H9 (cell line): ENCODE data around the gene NPIPB8. TPM values are rescaled to one million over a fixed set of nuclear protein-coding genes. Genes with fewer than 3 reads are reported as not detected.

Source experiments
- DNase-seq: peaks from one replicate; pipeline ENCODE4 v3.0.0-alpha.2; 2017
- H2AFZ ChIP-seq: one replicate; pipeline ENCODE4 v1.6.1; 2013; ENCODE audit warnings: mild to moderate bottlenecking, low read length, control low read depth, moderate library complexity
- H2AK5ac ChIP-seq: 2 replicates; pipeline ENCODE4 v1.6.1; 2013; ENCODE audit warnings: low read length, control low read depth, mixed read lengths; ENCODE audit not compliant: insufficient read length
- H2BK120ac ChIP-seq: one replicate; pipeline ENCODE4 v1.6.1; 2013; ENCODE audit warnings: low read depth, mild to moderate bottlenecking, low read length, control low read depth, inconsistent platforms; ENCODE audit not compliant: poor library complexity, severe bottlenecking
- H2BK12ac ChIP-seq: 2 replicates; pipeline ENCODE4 v1.6.1; 2013; ENCODE audit warnings: low read length, control low read depth, mixed read lengths, low read depth; ENCODE audit not compliant: insufficient read length
- H2BK15ac ChIP-seq: 2 replicates; pipeline ENCODE4 v1.6.1; 2013; ENCODE audit warnings: low read depth, low read length, control low read depth
- H2BK20ac ChIP-seq: one replicate; pipeline ENCODE4 v1.6.1; 2013; ENCODE audit warnings: low read depth, mild to moderate bottlenecking, low read length, control low read depth, inconsistent platforms; ENCODE audit not compliant: poor library complexity, severe bottlenecking
- H2BK5ac ChIP-seq: 2 replicates; pipeline ENCODE4 v1.6.1; 2013; ENCODE audit warnings: low read length, control low read depth, mixed read lengths; ENCODE audit not compliant: insufficient read length
- H3K14ac ChIP-seq: 2 replicates; pipeline ENCODE4 v1.6.1; 2013; ENCODE audit warnings: low read length, control low read depth; ENCODE audit not compliant: insufficient read depth
- H3K18ac ChIP-seq: 2 replicates; pipeline ENCODE4 v1.6.1; 2013; ENCODE audit warnings: low read depth, mild to moderate bottlenecking, mixed read lengths, low read length, control low read depth; ENCODE audit not compliant: insufficient read length
- H3K23ac ChIP-seq: 2 replicates; pipeline ENCODE4 v1.6.1; 2013; ENCODE audit warnings: low read length, control low read depth, mixed read lengths, low read depth; ENCODE audit not compliant: insufficient read length
- H3K23me2 ChIP-seq: 2 replicates; pipeline ENCODE4 v1.6.1; 2013; ENCODE audit warnings: low read depth, mild to moderate bottlenecking, mixed read lengths, low read length, control low read depth; ENCODE audit not compliant: insufficient read length, poor library complexity, severe bottlenecking
- H3K27ac ChIP-seq: 2 replicates; pipeline ENCODE4 v1.5.1; 2013; ENCODE audit warnings: low read length, control low read depth, mixed read lengths, low read depth; ENCODE audit not compliant: insufficient read length
- H3K27me3 ChIP-seq: 2 replicates; pipeline ENCODE4 v1.6.1; 2013; ENCODE audit warnings: low read length, control low read depth, inconsistent platforms; ENCODE audit not compliant: insufficient read depth
- H3K4ac ChIP-seq: 2 replicates; pipeline ENCODE4 v1.6.1; 2013; ENCODE audit warnings: low read depth, mild to moderate bottlenecking, control low read depth, inconsistent platforms, low read length, moderate library complexity
- H3K4me1 ChIP-seq: 2 replicates; pipeline ENCODE4 v1.6.1; 2013; ENCODE audit warnings: low read length, control low read depth, inconsistent platforms; ENCODE audit not compliant: insufficient read depth
- H3K4me2 ChIP-seq: 2 replicates; pipeline ENCODE4 v1.6.1; 2013; ENCODE audit warnings: low read length, control low read depth, mixed read lengths; ENCODE audit not compliant: insufficient read length, insufficient read depth
- H3K56ac ChIP-seq: 2 replicates; pipeline ENCODE4 v1.6.1; 2013; ENCODE audit warnings: low read depth, mild to moderate bottlenecking, mixed read lengths, low read length, control low read depth; ENCODE audit not compliant: insufficient read length
- H3K79me1 ChIP-seq: 2 replicates; pipeline ENCODE4 v1.6.1; 2013; ENCODE audit warnings: low read depth, mild to moderate bottlenecking, moderate library complexity, low read length, control low read depth, inconsistent platforms; ENCODE audit not compliant: insufficient read depth, poor library complexity, severe bottlenecking
- H3K79me2 ChIP-seq: 2 replicates; pipeline ENCODE4 v1.6.1; 2013; ENCODE audit warnings: low read length, control low read depth, inconsistent platforms; ENCODE audit not compliant: insufficient read depth
- H3K9ac ChIP-seq: 2 replicates; pipeline ENCODE4 v1.6.1; 2013; ENCODE audit warnings: low read length, control low read depth, mixed read lengths; ENCODE audit not compliant: insufficient read length; ENCODE audit errors: extremely low read depth
- H3K9me3 ChIP-seq: one replicate; pipeline ENCODE4 v1.6.1; 2013; ENCODE audit warnings: low read depth, low read length, inconsistent platforms; ENCODE audit not compliant: control insufficient read depth
- H3T11ph ChIP-seq: one replicate; pipeline ENCODE4 v1.6.1; 2013; ENCODE audit warnings: mild to moderate bottlenecking, low read length, control low read depth, inconsistent platforms
- H4K20me1 ChIP-seq: one replicate; pipeline ENCODE4 v1.6.1; 2013; ENCODE audit not compliant: control insufficient read depth, insufficient read length, insufficient read depth
- H4K5ac ChIP-seq: 2 replicates; pipeline ENCODE4 v1.6.1; 2013; ENCODE audit warnings: low read depth, mild to moderate bottlenecking, mixed read lengths, low read length, control low read depth; ENCODE audit not compliant: insufficient read length
- H4K8ac ChIP-seq: replicated peaks from 2 replicates; pipeline ENCODE4 v1.6.1; 2013; ENCODE audit warnings: low read length, control low read depth, mixed read lengths, low read depth; ENCODE audit not compliant: insufficient read length
- H4K91ac ChIP-seq: 2 replicates; pipeline ENCODE4 v1.6.1; 2013; ENCODE audit warnings: low read depth, mild to moderate bottlenecking, moderate library complexity, mixed read lengths, low read length, control low read depth; ENCODE audit not compliant: insufficient read length
- H3K27ac Mint-ChIP-seq, 3 experiments: 2 replicates in 2 of 3; 3 replicates in 1 of 3; pipeline ENCODE4 v1.8.0; 2020 to 2021; ENCODE audit warnings: mixed read lengths in 3 of 3, mild to moderate bottlenecking in 1 of 3, moderate library complexity in 1 of 3
- H3K27me3 Mint-ChIP-seq: 2 replicates; pipeline ENCODE4 v1.8.0; 2021; ENCODE audit warnings: low read depth, mild to moderate bottlenecking, moderate library complexity, mixed read lengths
- H3K36me3 Mint-ChIP-seq, 3 experiments: 2 replicates in 2 of 3; 3 replicates in 1 of 3; pipeline ENCODE4 v1.8.0; 2020 to 2021; ENCODE audit warnings: low read depth in 3 of 3, mixed read lengths in 3 of 3; ENCODE audit not compliant: insufficient read depth in 1 of 3
- H3K4me1 Mint-ChIP-seq, 2 experiments: 2 replicates each; pipeline ENCODE4 v1.8.0; 2020; ENCODE audit warnings: mixed read lengths in 2 of 2
- H3K4me3 Mint-ChIP-seq, 2 experiments: 2 replicates in 1 of 2; 3 replicates in 1 of 2; pipeline ENCODE4 v1.8.0; 2020 to 2021; ENCODE audit warnings: mild to moderate bottlenecking in 2 of 2, mixed read lengths in 2 of 2, moderate library complexity in 1 of 2
- H3K9me3 Mint-ChIP-seq, 2 experiments: 2 replicates in 1 of 2; 3 replicates in 1 of 2; pipeline ENCODE4 v1.8.0; 2020; ENCODE audit warnings: mild to moderate bottlenecking in 2 of 2, mixed read lengths in 2 of 2, moderate library complexity in 1 of 2
- WGBS: extraction: QIAGEN DNeasy Blood & Tissue Kit; methylation state at CpG from one replicate; pipeline ENCODE4 v1.1.7; 2013; ENCODE audit warnings: missing lambda C conversion rate, low lambda C conversion rate, mixed read lengths; ENCODE audit not compliant: insufficient read length; ENCODE audit errors: extremely low coverage; 5-methylcytosine and 5-hydroxymethylcytosine counted together
- total RNA-seq: library from RNA; stranded (reverse); gene quantifications from 2 replicates; pipeline ENCODE4 v1.2.1, GENCODE V29; 2021
- TF ChIP-seq, protein P1 (sequence below): fragments of 200-600 bp; sonication (generic); conservative IDR thresholded peaks from 3 replicates; pipeline ENCODE4 v1.8.0; 2021; ENCODE audit warnings: antibody characterized with exemption, mild to moderate bottlenecking

NPIPB8 gene
- total RNA-seq, 1 experiment from 2014 or later = not detected

- Mint-ChIP-seq H3K36me3 (no peaks in the 10 kb centered on the region), H3K4me1 (peaks cover 1 to 2% of the 10 kb centered on the region in 2 experiments; a peak in 2 of 4 replicates), H3K9me3 (no peaks in the 10 kb centered on the region), H3K4me3 (no peak overlapping the region), H3K27me3 (no peaks in the 10 kb centered on the region), H3K27ac (peak overlapping the region in 1 of 3 experiments; percentile 20; a peak in 1 of 7 replicates)
- H3K56ac ChIP-seq = no peak overlapping the region
- H3K27me3 ChIP-seq = no peaks in the 10 kb centered on the region
- TF ChIP-seq, protein P1, sequence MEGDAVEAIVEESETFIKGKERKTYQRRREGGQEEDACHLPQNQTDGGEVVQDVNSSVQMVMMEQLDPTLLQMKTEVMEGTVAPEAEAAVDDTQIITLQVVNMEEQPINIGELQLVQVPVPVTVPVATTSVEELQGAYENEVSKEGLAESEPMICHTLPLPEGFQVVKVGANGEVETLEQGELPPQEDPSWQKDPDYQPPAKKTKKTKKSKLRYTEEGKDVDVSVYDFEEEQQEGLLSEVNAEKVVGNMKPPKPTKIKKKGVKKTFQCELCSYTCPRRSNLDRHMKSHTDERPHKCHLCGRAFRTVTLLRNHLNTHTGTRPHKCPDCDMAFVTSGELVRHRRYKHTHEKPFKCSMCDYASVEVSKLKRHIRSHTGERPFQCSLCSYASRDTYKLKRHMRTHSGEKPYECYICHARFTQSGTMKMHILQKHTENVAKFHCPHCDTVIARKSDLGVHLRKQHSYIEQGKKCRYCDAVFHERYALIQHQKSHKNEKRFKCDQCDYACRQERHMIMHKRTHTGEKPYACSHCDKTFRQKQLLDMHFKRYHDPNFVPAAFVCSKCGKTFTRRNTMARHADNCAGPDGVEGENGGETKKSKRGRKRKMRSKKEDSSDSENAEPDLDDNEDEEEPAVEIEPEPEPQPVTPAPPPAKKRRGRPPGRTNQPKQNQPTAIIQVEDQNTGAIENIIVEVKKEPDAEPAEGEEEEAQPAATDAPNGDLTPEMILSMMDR = no peak
- H3K18ac ChIP-seq = no peak overlapping the region
- H3K14ac ChIP-seq = no peak overlapping the region
- H4K5ac ChIP-seq = no peak overlapping the region
- no peaks in the 10 kb centered on the region for H3K4me1 ChIP-seq
- no peaks in the 10 kb centered on the region for H4K20me1 ChIP-seq
- H3K79me1 ChIP-seq = no peaks in the 10 kb centered on the region
- no peak overlapping the region for H2AFZ ChIP-seq
- H3K9ac ChIP-seq = no peak overlapping the region
- no peak overlapping the region for H2BK120ac ChIP-seq
- H2BK20ac ChIP-seq = no peak overlapping the region
- no peak overlapping the region for H2AK5ac ChIP-seq
- H2BK5ac ChIP-seq = no peak overlapping the region
- no peak overlapping the region for H3K27ac ChIP-seq
- H2BK12ac ChIP-seq = no peak overlapping the region
- no peaks in the 10 kb centered on the region for H3K23me2 ChIP-seq
- no peaks in the 10 kb centered on the region for H3K9me3 ChIP-seq
- no peak overlapping the region for H4K91ac ChIP-seq
- H3K4ac ChIP-seq = no peak overlapping the region
- WGBS = no CpG with 5 or more reads among the region's 8 CpGs
- H3T11ph ChIP-seq = no peak overlapping the region
- no peak overlapping the region for H3K4me2 ChIP-seq
- H2BK15ac ChIP-seq = no peak overlapping the region
- no peaks in the 10 kb centered on the region for H3K79me2 ChIP-seq
- H3K23ac ChIP-seq = no peak overlapping the region
- DNase-seq = no peak
- H4K8ac ChIP-seq = no peak overlapping the region
Measured at GRCh38 chr16:28604186-28604565, 33.7 kb upstream of the NPIPB8 start.
